ENCODE data around the gene TMPRSS4. TPM values are rescaled to one million over a fixed set of nuclear protein-coding genes. Genes with fewer than 3 reads are reported as not detected.

The TMPRSS4 gene
- total RNA-seq, 5 donors from 2014 or later (not counting 1 experiment from before 2014, with no cell fraction given) = 0.51 to 0.66 TPM; not detected in 3

- Mint-ChIP-seq H3K4me3 (no peak overlapping the region), H3K36me3 (no peaks in the 10 kb centered on the region), H3K9me3 (no peaks in the 10 kb centered on the region), H3K27ac (no peak overlapping the region), H3K4me1 (peaks cover 0 to 4% (median 3%) of the 10 kb centered on the region in 3 donors), H3K27me3 (peaks cover 62 to 68% of the 10 kb centered on the region in 2 donors)
- CTCF ChIA-PET = no interaction called here
- Histone ChIP-seq H3K9me3 (no peaks in the 10 kb centered on the region), H3K4me1 (ENCODE audit: control insufficient read depth in 1 of 2, extremely low read depth in 1 of 2, insufficient read depth in 2 of 2, low read length in 2 of 2) (peaks cover 0 to 14% of the 10 kb centered on the region in 2 experiments), H3K27me3 (replicated peaks in 1 of 2; ENCODE audit: control insufficient read depth in 2 of 2, extremely low read depth in 1 of 2, insufficient read depth in 2 of 2, low read length in 1 of 2) (peaks cover 0 to 71% of the 10 kb centered on the region in 2 experiments), H3K36me3 (ENCODE audit: control insufficient read depth in 2 of 2, extremely low read depth in 1 of 2, insufficient read depth in 1 of 2, low read length in 1 of 2) (no peaks in the 10 kb centered on the region), H3K27ac (ENCODE audit: low read length) (no peak overlapping the region), H3K4me3 (ENCODE audit: control insufficient read depth in 1 of 2, extremely low read depth in 1 of 2, low read length in 1 of 2) (no peak overlapping the region)
- POLR2A ChIA-PET = no interaction called here
- DNase-seq (no peak), ATAC-seq (replicated peaks in 1 of 4) (no peak)
- WGBS (ENCODE audit: insufficient coverage) = 100% methylated on average over 1 of the region's 2 CpGs
Measured at GRCh38 chr11:118142081-118142480, 65.2 kb downstream of the TMPRSS4 start.

- Mint-ChIP-seq H3K36me3 (no peaks in the 10 kb centered on the region), H3K9me3 (no peaks in the 10 kb centered on the region), H3K4me3 (no peak overlapping the region), H3K27ac (no peak overlapping the region), H3K27me3 (peaks cover 62 to 66% of the 10 kb centered on the region in 2 donors), H3K4me1 (peaks cover 0 to 4% (median 3%) of the 10 kb centered on the region in 3 donors)
- Histone ChIP-seq H3K4me3 (ENCODE audit: control insufficient read depth in 1 of 2, extremely low read depth in 1 of 2, low read length in 1 of 2) (no peak overlapping the region), H3K9me3 (no peaks in the 10 kb centered on the region), H3K27me3 (replicated peaks in 1 of 2; ENCODE audit: control insufficient read depth in 2 of 2, extremely low read depth in 1 of 2, insufficient read depth in 2 of 2, low read length in 1 of 2) (peaks cover 0 to 71% of the 10 kb centered on the region in 2 experiments), H3K27ac (ENCODE audit: low read length) (no peak overlapping the region), H3K36me3 (ENCODE audit: control insufficient read depth in 2 of 2, extremely low read depth in 1 of 2, insufficient read depth in 1 of 2, low read length in 1 of 2) (no peaks in the 10 kb centered on the region), H3K4me1 (ENCODE audit: control insufficient read depth in 1 of 2, extremely low read depth in 1 of 2, insufficient read depth in 2 of 2, low read length in 2 of 2) (peaks cover 0 to 14% of the 10 kb centered on the region in 2 experiments)
- CTCF ChIA-PET = interaction anchor here in 1 of 2 donors (0.6 to 2.4 kb wide), 3 partner anchors 29 to 211 kb away, joined by 3 to 10 read pairs (median 4); no protein-coding TSS in a partner anchor
- DNase-seq (peak in 1 of 35 experiments; percentile 26), ATAC-seq (replicated peaks in 1 of 4) (no peak)
- WGBS (ENCODE audit: insufficient coverage) = 12% methylated on average over 5 of the region's 6 CpGs
- POLR2A ChIA-PET = no interaction called here
Measured at GRCh38 chr11:118142809-118143208, 65.9 kb downstream of the TMPRSS4 start.

- CTCF ChIA-PET = interaction anchor here in 1 of 2 donors (0.9 to 2.4 kb wide), 2 partner anchors 28 to 55 kb away, joined by 3 to 10 read pairs; no protein-coding TSS in a partner anchor
- Mint-ChIP-seq H3K9me3 (no peaks in the 10 kb centered on the region), H3K4me3 (peak overlapping the region in 1 of 3 donors; percentile 77), H3K27ac (no peak overlapping the region), H3K27me3 (peaks cover 58 to 61% of the 10 kb centered on the region in 2 donors), H3K4me1 (peaks cover 0 to 4% (median 3%) of the 10 kb centered on the region in 3 donors), H3K36me3 (no peaks in the 10 kb centered on the region)
- H3K27me3 ChIP-seq (replicated peaks in 1 of 2; ENCODE audit: control insufficient read depth in 2 of 2, extremely low read depth in 1 of 2, insufficient read depth in 2 of 2, low read length in 1 of 2) = peaks cover 0 to 68% of the 10 kb centered on the region in 2 experiments
- no peak overlapping the region for H3K4me3 ChIP-seq (ENCODE audit: control insufficient read depth in 1 of 2, extremely low read depth in 1 of 2, low read length in 1 of 2)
- H3K36me3 ChIP-seq (ENCODE audit: control insufficient read depth in 2 of 2, extremely low read depth in 1 of 2, insufficient read depth in 1 of 2, low read length in 1 of 2) = no peaks in the 10 kb centered on the region
- POLR2A ChIA-PET = interaction anchor here in 1 of 2 donors (0.6 kb wide), 1 partner anchor 13 kb away, joined by 4 read pairs; no protein-coding TSS in a partner anchor
- no peak for DNase-seq
- no peaks in the 10 kb centered on the region for H3K9me3 ChIP-seq
- no peak overlapping the region for H3K27ac ChIP-seq (ENCODE audit: low read length)
- 69% methylated on average over 4 of the region's 12 CpGs for WGBS (ENCODE audit: insufficient coverage)
- H3K4me1 ChIP-seq (ENCODE audit: control insufficient read depth in 1 of 2, extremely low read depth in 1 of 2, insufficient read depth in 2 of 2, low read length in 2 of 2) = peaks cover 0 to 14% of the 10 kb centered on the region in 2 experiments
- no peak for ATAC-seq (replicated peaks in 1 of 4)
Measured at GRCh38 chr11:118143661-118144185, 66.8 kb downstream of the TMPRSS4 start.

- peaks cover 55 to 60% of the 10 kb centered on the region in 2 donors for H3K27me3 Mint-ChIP-seq
- Histone ChIP-seq H3K4me3 (ENCODE audit: control insufficient read depth in 1 of 2, extremely low read depth in 1 of 2, low read length in 1 of 2) (no peak overlapping the region), H3K4me1 (ENCODE audit: control insufficient read depth in 1 of 2, extremely low read depth in 1 of 2, insufficient read depth in 2 of 2, low read length in 2 of 2) (peaks cover 0 to 14% of the 10 kb centered on the region in 2 experiments), H3K9me3 (no peaks in the 10 kb centered on the region), H3K36me3 (ENCODE audit: control insufficient read depth in 2 of 2, extremely low read depth in 1 of 2, insufficient read depth in 1 of 2, low read length in 1 of 2) (no peaks in the 10 kb centered on the region), H3K27ac (ENCODE audit: low read length) (no peak overlapping the region), H3K27me3 (replicated peaks in 1 of 2; ENCODE audit: control insufficient read depth in 2 of 2, extremely low read depth in 1 of 2, insufficient read depth in 2 of 2, low read length in 1 of 2) (peaks cover 0 to 68% of the 10 kb centered on the region in 2 experiments)
- DNase-seq (no peak), ATAC-seq (replicated peaks in 1 of 4) (no peak)
- H3K36me3 Mint-ChIP-seq = no peaks in the 10 kb centered on the region
- H3K4me3 Mint-ChIP-seq = peak overlapping the region; percentile 75 to 81 (median 77)
- 88% methylated on average over 8 of the region's 20 CpGs for WGBS (ENCODE audit: insufficient coverage)
- peaks cover 0 to 4% (median 3%) of the 10 kb centered on the region in 3 donors for H3K4me1 Mint-ChIP-seq
- CTCF ChIA-PET = interaction anchor here in 1 of 2 donors (0.5 to 2.4 kb wide), 2 partner anchors 18 to 27 kb away, joined by 3 to 10 read pairs; no protein-coding TSS in a partner anchor
- POLR2A ChIA-PET = interaction anchor here (0.5 to 0.6 kb wide), 2 partner anchors 9 to 14 kb away, joined by 4 to 6 read pairs; no protein-coding TSS in a partner anchor
- H3K9me3 Mint-ChIP-seq = no peaks in the 10 kb centered on the region
- peak overlapping the region in 1 of 2 donors; percentile 12 for H3K27ac Mint-ChIP-seq
Measured at GRCh38 chr11:118144301-118145268, 67.7 kb downstream of the TMPRSS4 start.

GRCh38 chr11:118145285-118146227 lies 68.7 kb downstream of the TMPRSS4 start:
- ATAC-seq (replicated peaks in 1 of 4) = peak; percentile 91 to 94 (median 93)
- Histone ChIP-seq H3K27me3 (replicated peaks in 1 of 2; ENCODE audit: control insufficient read depth in 2 of 2, extremely low read depth in 1 of 2, insufficient read depth in 2 of 2, low read length in 1 of 2) (peaks cover 0 to 63% of the 10 kb centered on the region in 2 experiments), H3K27ac (ENCODE audit: low read length) (no peak overlapping the region), H3K36me3 (ENCODE audit: control insufficient read depth in 2 of 2, extremely low read depth in 1 of 2, insufficient read depth in 1 of 2, low read length in 1 of 2) (no peaks in the 10 kb centered on the region), H3K9me3 (no peaks in the 10 kb centered on the region), H3K4me1 (ENCODE audit: control insufficient read depth in 1 of 2, extremely low read depth in 1 of 2, insufficient read depth in 2 of 2, low read length in 2 of 2) (peaks cover 0 to 14% of the 10 kb centered on the region in 2 experiments), H3K4me3 (ENCODE audit: control insufficient read depth in 1 of 2, extremely low read depth in 1 of 2, low read length in 1 of 2) (peak overlapping the region; percentile 53 to 64)
- Mint-ChIP-seq H3K27me3 (peaks cover 50 to 62% of the 10 kb centered on the region in 2 donors), H3K36me3 (no peaks in the 10 kb centered on the region), H3K27ac (no peak overlapping the region), H3K9me3 (no peaks in the 10 kb centered on the region), H3K4me1 (peaks cover 0 to 4% (median 3%) of the 10 kb centered on the region in 3 donors), H3K4me3 (peak overlapping the region; percentile 75 to 81 (median 77))
- ChIA-PET POLR2A (interaction anchor here in 1 of 2 donors (0.5 kb wide), 1 partner anchor 10 kb away, joined by 6 read pairs; no protein-coding TSS in a partner anchor), CTCF (no interaction called here)
- peak; percentile 59 to 91 (median 79) for DNase-seq
- 2% methylated on average over 78 of the region's 78 CpGs for WGBS (ENCODE audit: insufficient coverage)
